Kidney (tissue), 14 donors: ENCODE measurements around the gene TCL1B. TPM values are rescaled to one million over a fixed set of nuclear protein-coding genes. Genes with fewer than 3 reads are reported as not detected.

Source experiments
- DNase-seq, 5 donors: peaks; one replicate each; pipeline ENCODE4 v3.0.0-alpha.2; 2013 to 2020
- FAIRE-seq: peaks from 2 replicates; lab custom pipeline; 2012; peaks lifted over from hg19 to GRCh38; lab: Jason Lieb, UNC
- H3K27ac ChIP-seq, 2 donors: one replicate each; pipeline ENCODE4 v1.7.0; 2013; ENCODE audit warnings: low read depth in 2 of 2, low read length in 2 of 2, inconsistent platforms in 1 of 2
- H3K27me3 ChIP-seq: one replicate; pipeline ENCODE4 v1.7.1; 2013; ENCODE audit warnings: low read length, inconsistent platforms; ENCODE audit not compliant: control insufficient read depth, insufficient read depth
- H3K36me3 ChIP-seq, 3 donors: one replicate each; pipeline versions ENCODE4 v1.7.0 to v1.7.1; 2013; ENCODE audit warnings: low read length in 3 of 3, control low read depth in 1 of 3, inconsistent platforms in 1 of 3; ENCODE audit not compliant: insufficient read depth in 3 of 3, control insufficient read depth in 2 of 3
- H3K4me1 ChIP-seq, 3 donors: one replicate each; pipeline versions ENCODE4 v1.7.0 to v1.7.1; 2013; ENCODE audit warnings: low read length in 3 of 3, inconsistent platforms in 1 of 3, low read depth in 1 of 3; ENCODE audit not compliant: control insufficient read depth in 2 of 3, insufficient read depth in 2 of 3
- H3K4me3 ChIP-seq, 3 donors: one replicate each; pipeline versions ENCODE4 v1.7.0 to v1.8.1; 2013; ENCODE audit warnings: low read length in 3 of 3, control low read depth in 1 of 3, inconsistent platforms in 1 of 3
- H3K9ac ChIP-seq, 3 donors: one replicate each; pipeline versions ENCODE4 v1.7.0 to v1.7.1; 2013; ENCODE audit warnings: low read length in 3 of 3, control low read depth in 1 of 3, inconsistent platforms in 1 of 3
- H3K9me3 ChIP-seq, 3 donors: one replicate each; pipeline versions ENCODE4 v1.7.0 to v1.7.1; 2013; ENCODE audit warnings: low read length in 3 of 3, control low read depth in 1 of 3, inconsistent platforms in 1 of 3; ENCODE audit not compliant: control insufficient read depth in 2 of 3, insufficient read depth in 1 of 3
- intact Hi-C: fragments of 100-400 bp; cut with DNase I; formaldehyde crosslinking; loops from one replicate; pipeline ENCODE4 v1.11.1; 2022
- polyA plus RNA-seq: library from polyadenylated mRNA; stranded (reverse); fragments of 350-450 nt; fragmentation: Illumina TruSeq; extraction: RNeasy Lipid Tissue Mini Kit (QIAGEN cat#74804); gene quantifications from one replicate; pipeline ENCODE4 v1.2.3, GENCODE V29; 2014; ENCODE audit warnings: low read depth, low replicate concordance; ENCODE audit not compliant: insufficient read depth
- total RNA-seq: library from RNA; stranded (reverse); fragmentation: NEBNext Ultra II Directional; extraction: Animal tissue kit (Norgen Biotek cat#: 25700); gene quantifications from one replicate; pipeline ENCODE4 v1.2.1, GENCODE V29; 2021
- TF ChIP-seq, protein P1 (sequence below): IDR thresholded peaks from 3 replicates; pipeline ENCODE4 v1.5.1; 2012; ENCODE audit warnings: mild to moderate bottlenecking, moderate library complexity, borderline replicate concordance; ENCODE audit not compliant: insufficient read depth; ENCODE audit errors: extremely low read depth
- donor health status: control.
- donor health status: control.
- donor health status: control.
- donor health status: control.
- donor health status: control.
- donor health status: DM: yes; HTN: yes; CAD: no.
- donor health status: Normal renal cell carcinoma (clear cell type).

TCL1B gene
- total and polyA plus RNA-seq, 2 donors from 2014 or later: not detected

DNA sequence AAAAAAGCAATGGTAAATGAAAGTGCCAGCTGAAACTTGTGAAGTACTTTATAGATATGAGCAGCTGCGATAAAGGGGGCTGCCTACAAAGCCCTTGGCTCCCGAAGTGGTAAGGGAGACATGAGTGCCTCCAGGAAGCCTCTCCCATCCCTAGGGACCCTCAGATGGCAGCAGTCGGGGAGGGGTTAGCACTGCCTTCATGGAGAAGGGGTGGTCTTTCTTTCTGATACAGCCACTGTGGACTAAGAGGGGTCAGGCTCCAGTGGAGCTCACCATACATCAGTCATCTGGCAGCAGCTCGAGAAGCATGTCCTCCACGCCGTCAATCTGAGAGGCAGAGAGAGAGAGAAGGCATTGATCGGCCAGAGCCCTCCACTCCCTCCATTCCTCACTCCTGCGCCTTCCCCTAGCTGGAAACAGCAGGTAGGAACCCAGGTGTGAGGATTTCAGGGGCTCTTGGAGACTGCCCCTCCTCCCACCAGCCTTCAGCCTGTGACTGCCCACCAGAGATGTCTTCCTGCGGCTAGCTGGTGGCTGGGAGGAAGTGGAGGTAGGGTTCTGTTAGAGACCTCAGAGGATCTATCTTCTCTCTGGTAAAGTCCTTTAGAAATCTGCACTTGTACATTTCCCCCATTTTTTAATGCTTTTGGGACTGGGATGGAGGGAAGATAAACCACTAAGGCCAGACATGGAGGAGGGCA, 25.4 kb downstream of the TCL1B start:
- H3K9ac ChIP-seq: no peak overlapping the region
- no peaks in the 10 kb centered on the region for H3K9me3 ChIP-seq
- H3K27ac ChIP-seq: no peak overlapping the region
- TF ChIP-seq, protein P1, sequence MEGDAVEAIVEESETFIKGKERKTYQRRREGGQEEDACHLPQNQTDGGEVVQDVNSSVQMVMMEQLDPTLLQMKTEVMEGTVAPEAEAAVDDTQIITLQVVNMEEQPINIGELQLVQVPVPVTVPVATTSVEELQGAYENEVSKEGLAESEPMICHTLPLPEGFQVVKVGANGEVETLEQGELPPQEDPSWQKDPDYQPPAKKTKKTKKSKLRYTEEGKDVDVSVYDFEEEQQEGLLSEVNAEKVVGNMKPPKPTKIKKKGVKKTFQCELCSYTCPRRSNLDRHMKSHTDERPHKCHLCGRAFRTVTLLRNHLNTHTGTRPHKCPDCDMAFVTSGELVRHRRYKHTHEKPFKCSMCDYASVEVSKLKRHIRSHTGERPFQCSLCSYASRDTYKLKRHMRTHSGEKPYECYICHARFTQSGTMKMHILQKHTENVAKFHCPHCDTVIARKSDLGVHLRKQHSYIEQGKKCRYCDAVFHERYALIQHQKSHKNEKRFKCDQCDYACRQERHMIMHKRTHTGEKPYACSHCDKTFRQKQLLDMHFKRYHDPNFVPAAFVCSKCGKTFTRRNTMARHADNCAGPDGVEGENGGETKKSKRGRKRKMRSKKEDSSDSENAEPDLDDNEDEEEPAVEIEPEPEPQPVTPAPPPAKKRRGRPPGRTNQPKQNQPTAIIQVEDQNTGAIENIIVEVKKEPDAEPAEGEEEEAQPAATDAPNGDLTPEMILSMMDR: no peak
- DNase-seq: no peak
- no peaks in the 10 kb centered on the region for H3K4me1 ChIP-seq
- FAIRE-seq: no peak
- no peak overlapping the region for H3K4me3 ChIP-seq
- no peaks in the 10 kb centered on the region for H3K27me3 ChIP-seq
- no peaks in the 10 kb centered on the region for H3K36me3 ChIP-seq
- intact Hi-C loops: no loop called here

DNA sequence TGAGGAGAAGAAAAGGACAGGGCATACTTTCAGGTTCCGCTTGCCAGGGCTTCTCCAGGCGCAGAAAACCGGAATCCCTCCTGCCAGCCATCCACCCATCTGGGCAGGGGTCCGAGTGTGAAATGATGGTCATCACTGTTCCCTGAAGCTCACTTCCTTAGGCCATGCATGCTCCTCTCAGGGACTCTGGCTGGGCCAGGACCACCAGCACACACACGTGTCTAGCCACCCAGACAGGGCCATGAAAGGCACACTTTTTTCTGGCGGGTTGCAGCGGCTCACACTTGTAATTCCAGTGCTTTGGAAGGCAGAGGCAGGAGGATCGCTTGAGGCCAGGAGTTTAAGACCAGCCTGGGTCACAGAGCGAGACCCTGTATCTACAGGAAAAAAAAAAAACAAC, 26.2 kb downstream of the TCL1B start:
- Histone ChIP-seq H3K9me3 (no peaks in the 10 kb centered on the region), H3K4me1 (no peaks in the 10 kb centered on the region), H3K4me3 (no peak overlapping the region), H3K27me3 (no peaks in the 10 kb centered on the region), H3K36me3 (no peaks in the 10 kb centered on the region), H3K27ac (no peak overlapping the region), H3K9ac (no peak overlapping the region)
- no peak for FAIRE-seq
- TF ChIP-seq, protein P1: no peak
- intact Hi-C loops: no loop called here
- no peak for DNase-seq

DNA sequence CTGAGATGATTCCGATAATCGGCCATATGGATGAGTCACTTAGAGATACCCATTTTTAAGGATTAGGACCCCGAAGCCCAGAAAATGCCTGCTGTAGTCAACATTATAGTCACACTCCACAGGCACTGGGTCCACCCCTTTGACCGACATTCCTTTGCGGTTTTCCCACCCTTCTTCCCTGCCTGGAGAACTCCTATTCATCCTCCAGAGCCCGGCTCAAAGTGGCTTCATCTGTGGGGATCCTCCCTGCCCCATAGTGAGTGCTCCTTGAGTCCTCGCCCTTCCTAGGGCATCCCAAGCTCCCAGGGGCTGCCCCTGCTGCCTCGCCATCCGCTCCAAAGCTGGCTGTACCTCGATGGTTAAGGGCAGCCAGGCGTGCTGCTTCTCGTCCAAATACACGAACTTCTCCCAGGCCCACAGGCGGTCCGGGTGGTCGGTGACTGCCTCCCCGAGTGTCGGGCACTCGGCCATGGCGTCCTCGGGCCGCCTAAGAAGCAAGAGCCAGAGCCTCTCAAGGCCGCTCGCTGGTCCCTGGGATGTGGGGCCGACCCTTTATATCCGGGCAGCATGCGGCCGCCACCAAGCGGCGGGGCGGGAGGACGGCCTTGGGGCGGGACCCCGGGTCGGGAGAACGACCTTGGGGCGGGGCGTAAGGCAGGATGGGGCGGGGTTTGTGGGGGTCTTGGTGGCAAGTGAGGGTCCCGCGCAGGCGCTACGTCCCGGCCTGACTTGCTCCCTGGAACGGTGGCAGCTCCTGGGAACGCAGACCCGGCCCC, 27.6 kb downstream of the TCL1B start, which contains the start of gene TCL1A:
TSS of gene TCL1A (minus strand) at position 530 of the 776 bp plus-strand sequence. CDS start at position 471, 59 bp downstream.
- Histone ChIP-seq H3K4me1 (no peaks in the 10 kb centered on the region), H3K27ac (no peak within 1 kb of the TSS), H3K9me3 (no peaks in the 10 kb centered on the region), H3K27me3 (no peaks in the 10 kb centered on the region), H3K36me3 (no peaks in the 10 kb centered on the region), H3K9ac (no peak within 1 kb of the TSS), H3K4me3 (no peak within 1 kb of the TSS)
- no peak for FAIRE-seq
- intact Hi-C loops: no loop called here
- peak in 1 of 5 donors; percentile 74 for DNase-seq
- TF ChIP-seq, protein P1: no peak
